Neuron (in vitro differentiated cells): ENCODE data around the gene RGS1.

Source experiments
- H2AFZ ChIP-seq: one replicate; pipeline ENCODE4 v1.6.1; 2013; ENCODE audit warnings: low read depth, mild to moderate bottlenecking, inconsistent platforms, low read length, moderate library complexity
- H3K27me3 ChIP-seq: one replicate; pipeline ENCODE4 v1.6.1; 2013; ENCODE audit warnings: low read length; ENCODE audit not compliant: insufficient read depth
- H3K36me3 ChIP-seq: one replicate; pipeline ENCODE4 v1.6.1; 2013; ENCODE audit warnings: low read length; ENCODE audit not compliant: insufficient read depth
- H3K4me1 ChIP-seq: one replicate; pipeline ENCODE4 v1.6.1; 2013; ENCODE audit warnings: low read length; ENCODE audit not compliant: insufficient read depth
- H3K4me3 ChIP-seq: 2 replicates; pipeline ENCODE4 v1.5.1; 2013; ENCODE audit warnings: mild to moderate bottlenecking, low read length, moderate library complexity
- H3K9me3 ChIP-seq: one replicate; pipeline ENCODE4 v1.6.1; 2013; ENCODE audit warnings: low read length

RGS1 gene

GRCh38 chr1:192543445-192543844, 32.1 kb upstream of the RGS1 start:
- H3K27me3 ChIP-seq: no peaks in the 10 kb centered on the region
- no peaks in the 10 kb centered on the region for H3K36me3 ChIP-seq
- H2AFZ ChIP-seq: no peak overlapping the region
- H3K9me3 ChIP-seq: no peaks in the 10 kb centered on the region
- peaks cover 26% of the 10 kb centered on the region for H3K4me1 ChIP-seq
- H3K4me3 ChIP-seq: no peak overlapping the region

GRCh38 chr1:192545896-192546521, 29.6 kb upstream of the RGS1 start:
- Histone ChIP-seq H3K36me3 (no peaks in the 10 kb centered on the region), H3K9me3 (no peaks in the 10 kb centered on the region), H3K27me3 (no peaks in the 10 kb centered on the region), H3K4me3 (no peak overlapping the region), H2AFZ (no peak overlapping the region), H3K4me1 (peaks cover 5% of the 10 kb centered on the region)

GRCh38 chr1:192546596-192547190, 28.9 kb upstream of the RGS1 start:
- H3K4me3 ChIP-seq: no peak overlapping the region
- peaks cover 5% of the 10 kb centered on the region for H3K4me1 ChIP-seq

GRCh38 chr1:192547501-192547900, 28.1 kb upstream of the RGS1 start:
- Histone ChIP-seq H3K9me3 (no peaks in the 10 kb centered on the region), H3K27me3 (no peaks in the 10 kb centered on the region), H2AFZ (no peak overlapping the region), H3K36me3 (no peaks in the 10 kb centered on the region), H3K4me1 (peaks cover 5% of the 10 kb centered on the region), H3K4me3 (no peak overlapping the region)

More at GRCh38 chr1:192546596-192547190, 28.9 kb upstream of the RGS1 start:
- no peaks in the 10 kb centered on the region for H3K9me3 ChIP-seq
- H3K36me3 ChIP-seq: no peaks in the 10 kb centered on the region
- H2AFZ ChIP-seq: no peak overlapping the region
- no peaks in the 10 kb centered on the region for H3K27me3 ChIP-seq

GRCh38 chr1:192549937-192550336, 25.6 kb upstream of the RGS1 start:
- no peaks in the 10 kb centered on the region for H3K36me3 ChIP-seq
- H3K9me3 ChIP-seq: no peaks in the 10 kb centered on the region
- H3K4me3 ChIP-seq: no peak overlapping the region
- H3K4me1 ChIP-seq: peaks cover 2% of the 10 kb centered on the region
- no peak overlapping the region for H2AFZ ChIP-seq
- no peaks in the 10 kb centered on the region for H3K27me3 ChIP-seq

- Histone ChIP-seq H3K27me3 (no peaks in the 10 kb centered on the region), H3K9me3 (no peaks in the 10 kb centered on the region), H3K4me1 (no peaks in the 10 kb centered on the region), H3K36me3 (no peaks in the 10 kb centered on the region), H2AFZ (no peak overlapping the region), H3K4me3 (no peak overlapping the region)
Measured at GRCh38 chr1:192550922-192551534, 24.5 kb upstream of the RGS1 start.

GRCh38 chr1:192552760-192553191, 22.8 kb upstream of the RGS1 start:
- H3K36me3 ChIP-seq: no peaks in the 10 kb centered on the region
- H2AFZ ChIP-seq: no peak overlapping the region
- H3K27me3 ChIP-seq: no peaks in the 10 kb centered on the region
- H3K9me3 ChIP-seq: no peaks in the 10 kb centered on the region
- H3K4me1 ChIP-seq: no peaks in the 10 kb centered on the region
- no peak overlapping the region for H3K4me3 ChIP-seq

- H2AFZ ChIP-seq: no peak overlapping the region
- H3K27me3 ChIP-seq: no peaks in the 10 kb centered on the region
- no peak overlapping the region for H3K4me3 ChIP-seq
- no peaks in the 10 kb centered on the region for H3K36me3 ChIP-seq
- H3K4me1 ChIP-seq: no peaks in the 10 kb centered on the region
- no peaks in the 10 kb centered on the region for H3K9me3 ChIP-seq
Measured at GRCh38 chr1:192553741-192554140, 21.8 kb upstream of the RGS1 start.

GRCh38 chr1:192554904-192555303, 20.7 kb upstream of the RGS1 start:
- H3K36me3 ChIP-seq: no peaks in the 10 kb centered on the region
- no peaks in the 10 kb centered on the region for H3K4me1 ChIP-seq
- no peaks in the 10 kb centered on the region for H3K27me3 ChIP-seq
- no peaks in the 10 kb centered on the region for H3K9me3 ChIP-seq
- H2AFZ ChIP-seq: no peak overlapping the region
- H3K4me3 ChIP-seq: no peak overlapping the region

- Histone ChIP-seq H3K4me1 (no peaks in the 10 kb centered on the region), H3K36me3 (no peaks in the 10 kb centered on the region), H3K27me3 (no peaks in the 10 kb centered on the region), H3K9me3 (no peaks in the 10 kb centered on the region), H3K4me3 (no peak overlapping the region), H2AFZ (no peak overlapping the region)
Measured at GRCh38 chr1:192555399-192555798, 20.2 kb upstream of the RGS1 start.

- Histone ChIP-seq H3K4me3 (no peak overlapping the region), H3K9me3 (no peaks in the 10 kb centered on the region)
Measured at GRCh38 chr1:192557841-192558595, 17.6 kb upstream of the RGS1 start.

GRCh38 chr1:192559115-192560006, 16.2 kb upstream of the RGS1 start:
- Histone ChIP-seq H3K27me3 (no peaks in the 10 kb centered on the region), H3K4me1 (no peaks in the 10 kb centered on the region), H3K36me3 (no peaks in the 10 kb centered on the region), H2AFZ (peak overlapping the region; percentile 28), H3K9me3 (no peaks in the 10 kb centered on the region), H3K4me3 (no peak overlapping the region)

More at GRCh38 chr1:192557841-192558595, 17.6 kb upstream of the RGS1 start:
- no peaks in the 10 kb centered on the region for H3K36me3 ChIP-seq
- no peaks in the 10 kb centered on the region for H3K4me1 ChIP-seq
- H3K27me3 ChIP-seq: no peaks in the 10 kb centered on the region
- no peak overlapping the region for H2AFZ ChIP-seq
